Dedifferentiated amniotic fluid mesenchymal stem cell (primary cell): ENCODE results near the gene ZNF532.

ENCODE experiments used
- DNase-seq: peaks from one replicate; pipeline ENCODE4 v3.0.0-alpha.2; 2016; ENCODE audit errors: extremely low spot score

ZNF532 gene

DNA sequence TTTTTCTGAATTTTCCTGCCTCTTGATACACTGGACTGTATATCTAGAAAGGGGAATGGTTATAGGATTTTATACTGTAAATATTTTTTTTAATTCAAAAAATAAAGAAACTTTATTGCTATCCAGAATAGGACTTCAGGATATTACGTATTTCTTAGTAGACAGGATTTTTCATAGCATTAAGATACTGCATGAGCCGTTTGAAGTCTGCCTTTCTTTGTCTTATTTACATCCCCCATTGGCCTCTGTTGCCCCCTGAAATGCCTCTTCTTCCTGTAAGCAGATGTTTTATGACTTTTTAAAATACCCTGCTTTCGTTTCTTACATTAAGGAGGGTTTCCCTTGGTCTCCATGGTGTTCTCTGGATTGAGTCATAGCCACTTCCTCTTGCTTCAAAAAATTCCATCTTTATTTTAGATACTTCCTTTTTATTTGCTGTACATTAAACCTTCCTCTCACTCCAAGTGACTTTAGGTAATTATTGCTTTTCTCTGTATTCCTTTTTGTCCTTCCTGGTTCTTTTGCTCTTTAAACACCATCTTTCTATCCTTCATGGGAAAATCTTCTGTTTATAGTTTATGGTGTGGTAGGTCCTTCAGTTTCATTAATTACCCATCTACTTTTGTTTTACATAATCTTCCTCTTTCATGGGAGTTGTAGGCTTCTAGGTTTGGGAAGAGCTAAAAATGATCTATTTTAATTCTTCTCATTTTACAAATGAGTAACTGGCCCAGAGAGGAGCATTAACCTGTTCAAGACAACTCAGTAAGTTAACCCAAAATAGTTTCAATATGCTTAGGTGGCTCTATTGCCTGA is 72.6 kb downstream of the ZNF532 start:
- DNase-seq = peak; percentile 31

GRCh38 chr18:58937887-58938267 is 73.2 kb downstream of the ZNF532 start:
- DNase-seq = no peak

- DNase-seq = no peak
These were observed 76.9 kb downstream of the ZNF532 start for GRCh38 chr18:58941426-58942099.

DNA sequence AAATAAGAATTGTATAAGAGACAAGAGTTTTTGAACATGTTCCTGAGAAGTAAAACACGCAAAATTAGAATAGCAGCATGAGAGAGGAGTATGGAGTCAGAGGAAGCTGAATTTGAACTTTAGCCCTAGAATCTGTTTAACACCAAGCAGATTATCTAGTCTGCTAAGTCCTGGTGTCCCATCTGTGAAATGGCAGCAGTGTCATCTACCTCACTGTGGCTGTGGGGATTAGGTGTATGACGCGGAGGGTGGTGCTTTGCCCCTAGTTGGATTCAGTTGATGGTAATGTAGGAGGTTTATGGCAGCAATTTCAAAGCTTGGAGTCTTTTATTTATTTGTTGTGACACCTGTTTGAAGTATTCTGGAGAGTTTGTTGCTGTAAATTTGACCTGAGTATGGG is 79.2 kb downstream of the ZNF532 start:
- no peak for DNase-seq

GRCh38 chr18:58947136-58947732 is 82.6 kb downstream of the ZNF532 start:
- no peak for DNase-seq

DNA sequence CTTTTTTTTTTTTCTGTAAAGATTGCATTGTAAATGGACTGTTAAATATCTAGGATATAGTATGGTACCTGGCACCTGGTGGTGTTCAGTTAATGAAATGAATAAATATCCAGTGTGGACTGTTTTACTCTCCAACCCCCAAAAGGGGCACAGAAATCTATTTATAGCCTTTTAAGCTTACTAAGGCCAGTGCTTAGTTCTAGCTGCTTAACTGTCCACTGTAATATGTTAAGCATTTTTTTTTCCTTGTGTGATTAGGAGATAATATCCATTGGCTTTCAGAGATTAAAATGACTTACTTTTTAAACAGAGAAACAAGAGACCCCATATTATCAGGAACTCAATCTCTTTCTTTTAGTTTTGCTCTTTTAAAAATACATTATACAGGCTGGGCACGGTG is 84.4 kb downstream of the ZNF532 start:
- no peak for DNase-seq

DNA sequence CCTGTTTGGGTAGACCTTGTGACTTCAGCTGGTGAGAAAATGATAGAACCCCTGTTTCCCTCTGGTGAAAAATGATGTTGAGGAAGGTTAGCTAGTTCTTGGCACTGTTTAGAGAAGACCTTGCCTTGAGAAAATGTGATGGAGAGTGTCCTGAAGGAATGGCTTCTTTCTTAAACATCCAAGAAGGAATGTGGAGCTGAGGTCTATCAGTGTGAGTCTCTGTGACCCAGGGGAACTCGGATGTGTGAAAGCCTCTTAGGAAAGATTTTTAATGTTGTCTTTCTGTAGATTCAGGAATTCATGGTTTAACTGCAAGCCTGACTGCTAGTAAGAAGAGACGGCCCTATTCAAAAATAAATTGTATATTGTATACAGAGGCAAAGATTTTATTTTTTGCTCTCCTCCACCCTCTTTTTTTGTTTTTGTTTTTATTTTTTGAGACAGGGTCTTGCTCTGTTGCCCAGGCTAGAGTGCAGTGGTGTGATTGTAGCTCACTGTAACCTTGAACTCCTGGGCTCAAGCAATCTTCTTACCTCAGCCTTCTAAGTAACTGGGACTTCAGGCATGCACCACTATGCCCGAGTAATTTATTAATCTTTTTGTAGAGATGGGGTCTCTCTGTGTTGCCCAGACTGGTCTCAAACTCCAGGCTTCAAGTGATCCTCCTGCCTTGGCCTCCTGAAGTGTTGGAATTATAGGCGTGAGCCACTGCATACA is 87.5 kb downstream of the ZNF532 start:
- DNase-seq = no peak

GRCh38 chr18:58952858-58953257 is 88.2 kb downstream of the ZNF532 start:
- DNase-seq = no peak

DNA sequence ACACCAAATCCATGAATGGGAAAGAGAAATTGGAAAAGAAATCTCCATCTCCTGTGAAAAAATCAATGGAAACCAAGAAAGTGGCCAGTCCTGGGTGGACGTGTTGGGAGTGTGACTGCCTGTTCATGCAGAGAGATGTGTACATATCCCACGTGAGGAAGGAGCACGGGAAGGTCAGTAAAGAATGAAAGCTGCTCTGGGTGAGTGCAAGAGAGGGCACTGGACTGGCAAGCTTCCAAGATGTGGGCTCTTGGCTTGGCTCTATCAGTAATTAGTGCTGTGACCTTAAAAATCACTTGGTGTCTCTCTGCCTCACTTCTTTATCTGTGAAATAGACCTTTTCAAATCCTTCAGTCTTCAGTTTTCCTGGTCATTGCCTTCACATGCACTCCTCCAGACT is 89.0 kb downstream of the ZNF532 start:
- DNase-seq = no peak

DNA sequence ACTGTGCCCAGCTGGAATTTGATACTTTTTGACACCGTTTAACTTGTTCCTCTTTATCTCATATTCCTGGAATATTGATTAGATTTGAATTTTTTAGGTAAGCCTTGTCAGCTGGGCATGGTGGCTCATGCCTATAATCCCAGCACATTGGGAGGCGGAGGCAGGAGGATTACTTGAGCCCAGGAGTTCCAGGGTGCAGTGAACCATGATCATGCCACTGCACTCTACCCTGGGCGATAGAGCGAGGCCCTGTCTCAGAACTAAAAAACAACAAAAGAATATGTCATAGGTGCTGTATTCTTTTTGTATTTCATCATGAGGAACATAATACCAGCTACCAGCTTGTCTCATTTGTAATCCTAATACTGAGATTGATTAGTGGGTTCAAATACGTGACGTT is 90.3 kb downstream of the ZNF532 start:
- DNase-seq = no peak

DNA sequence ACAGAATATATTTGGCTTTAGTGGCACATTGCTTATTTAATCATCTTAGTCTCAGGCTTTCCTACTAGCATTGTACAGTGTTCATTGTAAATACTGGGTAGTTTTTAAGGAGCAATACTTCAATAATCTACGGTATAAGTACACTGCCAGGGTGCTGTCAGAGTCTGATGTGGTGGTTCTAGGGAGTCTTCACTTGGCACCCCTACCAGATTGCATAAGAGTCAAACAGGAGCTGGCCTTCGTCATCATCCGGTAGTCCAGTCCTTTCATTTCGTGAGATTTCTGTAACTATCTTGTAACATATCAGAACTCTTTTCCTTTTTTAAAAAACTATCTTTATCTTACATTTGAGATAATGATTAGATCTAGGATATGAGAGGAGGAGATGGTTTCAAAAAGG is 91.1 kb downstream of the ZNF532 start:
- DNase-seq = no peak

- no peak for DNase-seq
These were observed 94.0 kb downstream of the ZNF532 start for GRCh38 chr18:58958628-58959027.

GRCh38 chr18:58960508-58960907 is 95.8 kb downstream of the ZNF532 start:
- DNase-seq = no peak

DNA sequence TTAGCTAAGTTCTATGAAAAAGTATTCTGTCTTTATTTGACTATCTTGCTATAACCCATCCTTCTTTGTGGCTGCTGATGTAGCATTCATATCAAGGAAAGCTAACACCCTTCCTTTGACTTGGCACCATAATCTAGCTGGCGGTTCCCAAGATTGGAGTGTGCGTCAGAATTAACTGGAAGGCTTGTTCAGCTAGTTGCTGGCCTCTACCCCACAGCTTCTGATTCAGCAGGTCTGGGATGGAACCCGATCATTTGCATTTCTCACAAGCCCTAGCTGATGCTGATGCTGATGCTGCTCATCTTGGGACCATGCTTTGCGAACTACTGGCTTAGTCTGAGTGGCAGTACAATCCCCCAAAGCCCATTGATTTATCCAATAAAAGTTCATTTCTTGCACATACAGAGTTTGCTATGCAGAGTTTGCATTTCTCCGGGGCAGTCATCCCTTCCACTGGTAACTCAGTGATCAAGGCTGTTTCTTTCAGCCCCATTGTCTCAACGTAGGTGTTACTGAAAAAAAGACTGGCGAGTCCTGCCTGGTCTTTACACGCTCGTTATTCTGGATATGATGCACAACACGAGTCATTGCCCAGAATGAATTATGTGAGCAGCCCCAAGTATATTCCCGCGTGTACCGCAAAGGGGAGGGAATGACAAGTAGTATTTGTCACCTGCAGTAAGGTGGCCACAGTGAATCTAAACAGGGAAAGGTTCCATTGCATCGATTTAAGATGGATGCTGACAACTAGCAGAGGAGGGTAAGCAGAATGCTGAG is 96.5 kb downstream of the ZNF532 start:
- no peak for DNase-seq

- DNase-seq = no peak
These were observed 97.7 kb downstream of the ZNF532 start for GRCh38 chr18:58962336-58962735.

DNA sequence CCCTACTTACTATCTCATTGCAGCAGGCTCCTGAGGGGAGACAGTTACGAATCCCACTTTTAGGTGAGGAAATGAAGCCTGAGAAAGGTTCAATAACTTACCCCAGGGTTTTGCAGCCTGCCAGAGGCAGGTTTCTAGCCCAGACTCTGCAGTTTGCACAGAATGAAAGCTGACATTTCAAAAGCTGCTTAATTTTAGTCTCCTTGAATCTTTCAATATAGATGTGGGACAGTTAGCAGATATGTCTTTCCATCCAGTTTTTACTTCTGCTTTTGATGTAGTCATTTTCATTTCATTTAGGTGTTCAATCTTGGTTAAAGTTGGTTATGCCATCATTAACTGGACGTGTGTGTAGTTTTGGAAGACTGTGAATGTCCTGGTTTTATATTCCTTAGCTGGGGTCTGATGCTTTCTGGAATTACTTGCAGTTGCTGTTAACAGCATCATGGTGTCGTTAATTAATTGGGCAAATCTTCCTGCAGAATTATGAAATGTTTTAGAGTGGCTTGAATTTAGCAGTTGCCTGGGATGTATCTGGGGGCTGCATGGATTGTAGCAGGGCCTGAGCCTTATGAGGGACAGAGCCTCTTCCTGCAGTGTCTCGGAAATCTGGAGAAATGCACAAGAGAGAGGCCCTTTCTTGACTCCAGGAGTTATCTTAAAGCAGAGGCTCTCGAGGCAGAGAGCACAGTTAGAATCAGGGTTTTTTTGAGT is 100.8 kb downstream of the ZNF532 start:
- no peak for DNase-seq

DNA sequence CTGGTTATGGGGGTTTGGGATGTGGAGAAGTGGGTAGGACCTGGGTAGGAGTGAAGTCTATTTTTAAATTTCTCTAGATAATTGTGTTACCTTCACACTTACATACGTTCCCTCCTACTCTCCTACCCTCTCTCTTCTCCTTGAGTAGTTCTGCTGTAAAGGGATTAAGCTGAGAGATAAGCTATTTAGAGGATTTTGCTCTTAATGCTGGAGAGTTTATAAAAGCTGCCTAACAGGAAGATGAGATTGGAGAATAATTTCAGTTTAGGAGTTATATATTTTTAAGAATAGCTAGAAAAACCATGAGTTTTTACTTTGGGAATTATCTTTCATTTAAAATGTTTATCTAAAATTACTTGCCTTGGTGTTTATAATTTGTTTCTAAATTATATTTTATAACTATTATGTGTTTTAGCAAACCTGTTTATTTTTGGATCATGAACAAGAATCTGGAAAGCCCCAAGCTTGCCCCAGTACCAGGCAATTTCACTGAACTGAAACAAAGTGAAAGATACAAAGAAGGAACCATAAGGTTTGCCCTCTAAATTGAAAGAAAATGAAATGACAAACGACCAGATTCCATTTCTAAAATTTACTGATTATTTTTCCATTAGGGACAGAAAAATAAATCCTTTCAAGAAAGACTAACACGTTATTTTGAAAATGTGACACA is 101.5 kb downstream of the ZNF532 start:
- no peak for DNase-seq

GRCh38 chr18:58966704-58967103 is 102.0 kb downstream of the ZNF532 start:
- no peak for DNase-seq

DNA sequence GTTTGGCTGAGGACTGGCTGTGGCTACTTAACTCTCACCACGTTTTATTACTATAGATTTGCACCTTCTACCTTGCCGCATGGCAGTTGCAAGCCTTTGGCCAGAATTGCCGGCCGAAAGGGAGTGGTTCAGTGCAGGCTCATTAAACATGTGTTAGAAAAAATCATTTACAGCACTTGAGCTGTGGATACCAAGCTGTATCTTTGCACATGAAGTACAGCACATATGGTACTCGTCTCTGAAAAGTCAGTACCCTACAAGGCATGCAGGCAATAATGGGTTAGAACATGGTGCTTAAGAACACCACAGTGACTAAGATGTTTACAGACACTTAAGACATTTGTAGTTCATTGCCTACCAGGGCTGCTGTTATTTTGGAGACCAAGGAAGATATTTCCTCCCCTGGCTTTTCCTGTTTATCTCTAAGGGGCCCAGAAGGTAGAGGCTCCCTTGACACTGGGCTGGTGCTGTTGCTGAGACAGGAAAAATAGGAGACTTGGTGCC is 103.1 kb downstream of the ZNF532 start:
- no peak for DNase-seq
